NOMO-1 treated with DMSO at 0.1 percent for 48 hours (cell line): ENCODE measurements around the gene PXDN.
"Not testable (repeated sequence)": the region's sequence is repeated elsewhere in the genome, so short reads cannot be mapped to it uniquely, and the experiment has no call there.

ENCODE experiments used
- DNase-seq: peaks from one replicate; lab custom pipeline; 2025; ENCODE audit not compliant: unreplicated experiment; lab: John Stamatoyannopoulos, UW

PXDN gene

DNA sequence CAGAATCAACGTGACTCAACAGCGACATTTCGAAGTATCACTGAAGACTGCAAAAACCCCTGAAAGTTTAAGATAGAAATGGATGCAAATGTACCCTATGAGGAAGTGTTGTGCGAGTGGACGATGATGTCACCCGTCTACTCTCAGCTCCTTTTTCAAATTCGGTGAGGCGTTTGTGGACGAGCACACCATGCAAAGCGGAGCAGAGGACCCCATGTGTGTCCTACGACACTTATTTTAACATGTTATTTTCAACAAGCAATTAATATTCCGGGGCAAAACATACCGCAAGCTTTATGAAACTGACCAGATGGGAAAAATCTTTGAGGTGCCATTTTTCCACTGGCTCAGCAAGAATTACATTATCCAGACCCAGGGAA lies 2.0 kb downstream of the PXDN start:
- no peak for DNase-seq

DNA sequence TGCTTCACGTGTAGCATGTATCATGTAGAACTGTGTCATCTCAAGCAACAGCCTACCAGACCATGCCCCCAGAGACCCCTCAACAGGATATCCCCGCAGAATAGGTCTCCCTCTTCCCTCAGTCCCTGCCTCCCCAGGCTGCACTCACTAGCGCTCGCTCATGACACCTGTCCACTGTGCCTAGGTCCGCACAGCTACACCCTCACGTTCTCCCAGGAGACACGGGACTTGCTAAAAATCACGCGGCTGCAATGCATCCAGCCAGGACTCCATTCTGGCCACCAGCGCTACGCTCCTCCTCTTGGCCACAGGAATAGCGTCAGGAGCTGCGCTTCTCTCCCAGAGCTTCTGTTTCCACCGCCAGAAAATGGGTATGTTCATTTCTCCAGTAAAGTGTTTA lies 2.5 kb downstream of the PXDN start:
- DNase-seq, result no peak

DNA sequence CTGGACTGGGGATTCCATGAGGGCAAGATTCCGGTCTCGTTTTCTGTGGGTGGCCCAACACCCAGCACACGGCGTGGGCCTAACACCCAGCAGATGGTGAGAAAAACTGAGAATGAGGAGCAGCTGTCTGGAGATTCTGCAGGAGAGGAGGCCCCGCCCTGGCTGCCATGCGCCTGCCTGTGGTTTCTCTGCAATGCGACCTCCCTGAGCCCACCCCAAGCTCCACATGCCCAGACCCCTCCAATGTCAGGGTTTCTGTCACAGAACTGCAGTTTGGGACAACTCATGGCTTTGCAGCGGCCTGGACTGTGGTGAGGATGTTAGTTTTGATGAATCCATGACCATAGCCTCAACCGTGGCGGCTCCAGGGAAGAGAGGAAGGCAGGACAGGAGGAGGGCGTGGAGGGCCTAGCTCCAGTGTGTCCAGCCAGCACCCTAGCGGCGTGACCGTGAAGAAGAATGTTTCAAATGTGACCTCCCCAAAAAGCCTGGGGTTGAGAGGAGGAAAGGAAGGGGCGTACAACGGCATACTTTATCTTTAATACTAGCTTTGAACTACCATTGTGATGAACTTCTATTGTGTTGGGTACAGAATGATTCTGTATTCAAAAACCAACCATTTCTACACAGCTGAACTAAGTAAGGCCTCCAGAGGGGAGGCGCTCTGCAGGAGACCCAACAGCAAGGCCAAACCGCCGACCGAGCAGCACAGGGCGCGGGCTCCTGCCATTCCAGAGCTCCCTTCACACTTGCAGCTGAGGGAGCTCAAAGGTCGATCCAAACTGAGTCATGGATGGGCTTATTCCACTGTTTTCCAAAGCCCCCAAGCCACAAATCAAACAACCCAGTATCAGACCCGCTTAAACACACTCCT lies 3.4 kb downstream of the PXDN start:
- DNase-seq, result no peak

- DNase-seq, result no peak
These were observed 4.2 kb downstream of the PXDN start for GRCh38 chr2:1739961-1740715.

DNA sequence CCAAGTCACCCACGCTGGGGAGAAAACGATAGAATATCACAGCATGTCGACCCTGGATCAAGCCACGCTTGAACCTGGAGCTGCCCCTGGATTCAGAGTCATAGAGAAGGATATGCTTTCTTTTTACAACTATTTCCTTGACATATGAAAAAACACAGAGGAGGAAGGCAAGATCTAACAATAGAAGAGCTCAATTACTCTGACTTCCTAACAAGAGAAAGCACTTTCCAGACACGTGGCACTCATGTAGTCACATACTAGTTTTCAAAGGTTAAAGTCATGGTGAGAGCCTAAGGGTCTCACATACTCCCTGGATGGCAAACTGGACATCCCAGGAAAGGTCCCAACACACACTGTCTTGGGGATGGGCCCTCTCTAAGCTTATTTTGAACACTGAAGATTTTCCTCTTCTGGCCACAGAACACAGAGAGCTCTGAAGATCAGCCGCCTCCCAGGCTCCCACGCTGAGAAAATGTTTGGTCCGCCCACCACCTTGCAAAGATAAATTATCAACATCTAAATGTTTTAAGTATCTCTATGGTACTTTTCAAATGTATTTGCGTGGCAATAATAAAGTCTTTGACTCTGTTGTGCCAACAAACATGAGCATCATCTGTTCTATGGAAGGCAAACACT lies 4.9 kb downstream of the PXDN start:
- DNase-seq, result no peak

DNA sequence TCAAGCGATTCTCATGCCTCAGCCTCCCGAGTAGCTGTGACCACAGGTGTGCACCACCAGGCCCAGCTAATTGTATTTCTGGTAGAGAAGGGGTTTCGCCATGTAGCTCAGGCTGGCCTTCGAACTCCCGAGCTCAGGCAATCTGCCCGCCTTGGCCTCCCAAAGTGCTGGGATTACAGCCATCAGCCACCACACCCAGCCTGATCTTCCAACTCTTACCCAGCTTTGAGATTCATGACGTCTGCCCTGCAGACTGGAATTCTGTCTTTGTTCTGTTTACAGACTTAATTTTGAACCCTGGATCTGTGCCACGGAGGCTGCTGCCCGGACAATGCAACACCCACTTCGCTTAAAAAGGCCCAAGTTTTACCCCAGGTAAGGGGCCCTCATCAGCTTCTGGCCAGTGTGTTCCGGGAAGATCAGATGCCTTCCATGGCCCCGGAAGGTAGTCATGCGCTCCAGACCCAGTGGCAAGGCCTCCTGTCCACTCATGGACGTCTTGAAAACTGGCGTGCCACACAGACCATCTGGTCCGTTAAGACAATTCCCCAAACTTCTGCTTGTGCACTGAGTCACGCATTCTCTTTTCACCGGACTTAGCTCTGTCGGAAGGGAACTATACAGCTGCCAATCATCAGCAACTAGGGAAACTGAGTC lies 5.5 kb downstream of the PXDN start:
- DNase-seq, result no peak

- no peak for DNase-seq
These were observed 6.2 kb downstream of the PXDN start for GRCh38 chr2:1738163-1738562.

DNA sequence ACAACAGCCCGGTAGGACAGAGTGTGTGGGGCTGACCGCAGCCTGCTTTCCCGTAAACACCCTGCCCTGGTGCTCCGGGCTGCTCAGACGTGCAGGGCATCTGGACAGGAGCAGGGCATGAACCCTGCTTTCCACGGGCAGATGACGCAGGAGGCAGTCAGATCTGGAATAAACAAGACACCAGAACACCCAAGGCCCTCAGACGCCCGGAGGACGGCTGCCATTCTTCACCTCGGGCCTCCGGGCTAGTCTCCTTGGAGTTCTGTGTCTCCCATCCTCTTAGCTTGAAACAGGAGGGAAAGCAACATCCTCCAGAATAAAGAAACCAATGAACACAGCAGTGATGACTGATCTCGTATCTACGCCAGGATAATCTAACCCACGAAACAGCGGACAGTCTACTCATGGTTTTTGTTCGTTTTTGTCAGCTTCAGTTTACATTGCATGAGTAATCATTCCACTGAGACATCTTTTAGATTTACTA lies 7.3 kb downstream of the PXDN start:
- DNase-seq, result no peak

- DNase-seq, result no peak
These were observed 8.3 kb downstream of the PXDN start for GRCh38 chr2:1736045-1736444.

DNA sequence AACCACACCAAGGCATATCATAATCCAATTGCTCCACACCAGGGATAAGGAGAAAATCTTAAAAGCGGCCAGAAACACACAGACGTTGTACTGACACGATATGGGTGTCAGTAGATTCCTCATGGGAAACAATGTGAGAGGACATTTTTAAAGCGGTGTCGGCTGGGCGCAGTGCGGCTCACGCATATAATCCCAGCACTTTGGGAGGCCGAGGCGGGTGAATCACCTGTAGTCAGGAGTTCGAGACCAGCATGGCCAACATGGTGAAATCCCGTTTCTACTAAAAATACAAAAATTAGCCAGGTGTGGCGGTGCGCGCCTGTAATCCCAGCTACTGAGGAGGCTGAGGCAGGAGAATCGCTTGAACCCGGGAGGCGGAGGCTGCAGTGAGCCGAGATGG lies 11.0 kb downstream of the PXDN start:
- DNase-seq, result not testable (repeated sequence)

DNA sequence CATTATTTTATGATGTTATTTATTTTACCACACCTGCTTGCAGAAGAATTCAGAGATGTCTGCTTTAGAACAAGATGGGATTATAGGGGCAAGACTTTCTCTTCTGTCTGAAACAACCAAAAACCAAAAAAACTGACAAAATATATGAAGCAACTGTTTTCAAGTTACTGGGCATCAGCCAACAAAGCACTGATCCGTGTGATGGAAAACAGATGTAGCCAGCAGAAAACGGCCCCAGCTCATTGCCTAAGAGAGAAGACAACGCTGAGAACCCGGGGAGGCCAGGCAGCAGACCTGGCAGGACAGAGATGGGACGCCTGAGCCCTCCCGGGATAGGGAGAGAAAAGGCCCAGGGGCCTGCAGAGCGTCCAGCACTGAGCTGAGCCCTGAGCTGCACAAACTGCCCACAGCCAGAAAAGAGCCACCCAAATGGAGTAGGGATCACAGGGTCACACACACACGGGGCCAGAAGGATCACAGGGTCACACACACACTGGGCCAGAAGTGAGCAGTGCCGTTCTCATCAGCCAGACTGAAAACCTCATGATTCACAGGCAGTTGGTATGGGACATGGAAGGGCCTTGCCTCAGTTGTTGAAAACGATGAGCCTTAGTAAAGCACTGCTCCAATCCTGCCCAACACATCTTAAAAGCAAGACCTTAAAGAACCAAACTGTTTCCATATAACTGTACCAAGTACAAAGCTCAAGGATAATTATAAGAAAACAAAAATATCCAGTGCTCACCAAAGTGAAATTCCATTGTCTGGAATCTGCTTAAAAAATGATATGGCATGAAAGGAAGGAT lies 12.1 kb downstream of the PXDN start:
- DNase-seq, result no peak

GRCh38 chr2:1731447-1731962 lies 12.8 kb downstream of the PXDN start:
- DNase-seq, result no peak

GRCh38 chr2:1730015-1730927 lies 14.0 kb downstream of the PXDN start:
- DNase-seq, result no peak

GRCh38 chr2:1729242-1729641 lies 15.1 kb downstream of the PXDN start:
- DNase-seq, result no peak

DNA sequence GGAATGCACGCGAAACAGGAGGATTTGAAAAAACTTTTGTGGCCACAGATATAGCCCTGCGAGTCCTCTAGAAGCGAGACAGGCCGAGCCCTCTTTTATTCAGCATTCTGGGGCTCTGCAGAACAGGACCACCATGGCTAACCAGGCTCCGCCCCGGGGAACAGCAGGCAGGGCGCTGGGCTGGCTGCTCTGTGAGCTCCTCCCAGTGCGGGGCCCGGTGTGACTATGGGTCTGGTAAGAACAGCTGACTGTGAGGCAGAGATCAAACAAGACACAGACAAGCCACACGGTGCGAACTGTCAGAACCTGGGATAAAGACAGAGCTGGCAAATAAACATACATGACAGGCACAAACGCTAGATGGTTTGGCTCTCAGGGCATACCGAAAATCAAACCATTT lies 15.5 kb downstream of the PXDN start:
- DNase-seq, result no peak

DNA sequence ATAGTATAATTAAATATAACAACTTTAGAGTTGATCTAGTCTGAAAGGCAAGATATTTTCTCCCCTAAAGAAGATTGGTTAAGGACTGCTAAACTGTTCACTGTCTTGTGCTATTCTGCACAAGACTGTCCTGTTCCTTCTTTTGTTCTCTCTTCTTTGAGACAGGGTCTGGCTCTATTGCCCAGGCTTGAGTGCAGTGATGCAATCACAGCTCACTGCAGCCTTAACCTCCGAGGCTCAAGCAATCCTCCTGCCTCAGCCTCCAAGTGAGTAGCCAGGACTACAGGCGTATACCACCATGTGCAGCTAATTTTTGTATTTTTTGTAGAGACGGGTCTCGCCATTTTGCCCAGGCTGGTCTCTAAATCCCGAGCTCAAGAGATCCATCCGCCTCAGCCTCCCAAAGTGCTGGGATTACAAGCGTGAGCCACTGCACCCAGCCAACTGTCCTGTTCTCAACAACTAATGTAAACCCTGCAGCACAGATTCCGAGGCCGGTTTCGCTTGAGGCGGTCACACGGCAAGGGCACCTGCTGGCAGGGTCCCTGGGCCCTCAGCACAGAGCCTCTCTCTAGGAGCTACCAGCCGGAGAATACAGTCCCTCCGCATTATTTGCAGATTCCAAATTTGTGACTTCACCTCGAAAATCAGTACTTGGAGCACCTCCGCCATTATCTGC lies 16.4 kb downstream of the PXDN start:
- DNase-seq, result no peak

GRCh38 chr2:1727101-1727771 lies 17.1 kb downstream of the PXDN start:
- no peak for DNase-seq

GRCh38 chr2:1726558-1726957 lies 17.8 kb downstream of the PXDN start:
- DNase-seq, result no peak
